ENCODE measurements around the gene ILK. TPM values are rescaled to one million over a fixed set of nuclear protein-coding genes. Genes with fewer than 3 reads are reported as not detected.

ILK gene
- total and polyA plus RNA-seq, 7 donors = 68.3 to 173 (median 90.3) TPM

GRCh38 chr11:6584528-6584927, 19.0 kb upstream of the ILK start:
- Histone ChIP-seq H3K27ac (no peak overlapping the region), H3K27me3 (ENCODE audit: insufficient read depth in 3 of 3, low read length in 2 of 3) (no peaks in the 10 kb centered on the region), H3K9me3 (peaks cover 15% of the 10 kb centered on the region), H3K36me3 (ENCODE audit: insufficient read depth in 1 of 2, low read depth in 1 of 2) (peaks cover 0 to 4% of the 10 kb centered on the region in 2 donors), H3K4me3 (no peak overlapping the region), H3K4me1 (peaks cover 6% of the 10 kb centered on the region)
- no peak for ATAC-seq
- TF ChIP-seq, protein P1, sequence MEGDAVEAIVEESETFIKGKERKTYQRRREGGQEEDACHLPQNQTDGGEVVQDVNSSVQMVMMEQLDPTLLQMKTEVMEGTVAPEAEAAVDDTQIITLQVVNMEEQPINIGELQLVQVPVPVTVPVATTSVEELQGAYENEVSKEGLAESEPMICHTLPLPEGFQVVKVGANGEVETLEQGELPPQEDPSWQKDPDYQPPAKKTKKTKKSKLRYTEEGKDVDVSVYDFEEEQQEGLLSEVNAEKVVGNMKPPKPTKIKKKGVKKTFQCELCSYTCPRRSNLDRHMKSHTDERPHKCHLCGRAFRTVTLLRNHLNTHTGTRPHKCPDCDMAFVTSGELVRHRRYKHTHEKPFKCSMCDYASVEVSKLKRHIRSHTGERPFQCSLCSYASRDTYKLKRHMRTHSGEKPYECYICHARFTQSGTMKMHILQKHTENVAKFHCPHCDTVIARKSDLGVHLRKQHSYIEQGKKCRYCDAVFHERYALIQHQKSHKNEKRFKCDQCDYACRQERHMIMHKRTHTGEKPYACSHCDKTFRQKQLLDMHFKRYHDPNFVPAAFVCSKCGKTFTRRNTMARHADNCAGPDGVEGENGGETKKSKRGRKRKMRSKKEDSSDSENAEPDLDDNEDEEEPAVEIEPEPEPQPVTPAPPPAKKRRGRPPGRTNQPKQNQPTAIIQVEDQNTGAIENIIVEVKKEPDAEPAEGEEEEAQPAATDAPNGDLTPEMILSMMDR (IDR thresholded peaks at IDR 0.05) = no peak
- intact Hi-C loops (cut with DNase I) = no loop called here
- WGBS, 3 donors = 93 to 99% (median 95%) methylated on average over 4 of the region's 4 CpGs
- no peak for DNase-seq

DNA sequence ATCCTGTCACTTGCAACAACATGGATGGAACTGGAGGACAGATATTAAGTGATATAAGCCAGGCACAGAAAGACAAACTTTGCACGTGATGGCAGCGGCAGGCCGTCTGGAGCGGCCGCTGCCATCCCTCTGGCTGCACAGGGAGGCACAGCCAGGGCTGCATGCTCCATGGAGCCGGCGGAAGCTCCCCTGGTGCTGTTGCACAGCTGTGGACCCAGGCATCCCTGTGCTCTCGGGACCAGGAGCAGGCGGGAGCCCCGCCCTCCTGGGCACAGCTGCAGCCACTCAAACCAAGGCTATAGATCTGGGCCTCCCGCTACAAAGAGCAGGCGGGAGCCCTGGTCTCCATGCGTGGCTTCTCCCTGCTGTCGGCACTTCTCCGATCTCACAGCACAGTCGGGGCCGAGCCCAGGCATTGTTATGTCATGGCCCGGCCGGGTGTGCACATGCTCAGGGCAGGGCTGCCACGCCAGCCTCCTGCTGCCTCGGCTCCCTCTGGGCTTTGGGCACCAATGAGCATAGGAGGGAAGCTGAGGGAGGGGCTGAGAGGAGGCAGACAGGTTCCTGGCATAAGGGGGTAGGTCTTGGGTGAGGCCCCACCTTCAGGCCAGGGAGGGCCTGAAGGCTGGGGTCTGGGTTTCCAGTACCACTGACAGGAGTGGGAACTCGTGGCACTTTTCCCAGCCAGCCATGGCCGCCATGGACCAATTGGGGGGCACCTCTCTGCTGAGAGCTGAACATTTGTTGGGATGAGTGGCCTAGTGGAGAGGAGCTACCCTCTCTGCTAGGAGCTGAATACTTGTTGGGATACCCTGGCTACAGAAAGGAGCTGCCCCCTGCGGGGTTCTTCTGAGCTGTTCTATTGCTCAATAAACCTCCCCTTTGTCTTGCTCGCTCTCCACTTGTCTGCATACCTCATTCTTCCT, 16.9 kb upstream of the ILK start:
- Histone ChIP-seq H3K36me3 (ENCODE audit: insufficient read depth in 1 of 2, low read depth in 1 of 2) (peaks cover 1 to 16% of the 10 kb centered on the region in 2 donors), H3K9me3 (peaks cover 15% of the 10 kb centered on the region), H3K27ac (no peak overlapping the region), H3K27me3 (ENCODE audit: insufficient read depth in 3 of 3, low read length in 2 of 3) (no peaks in the 10 kb centered on the region), H3K4me3 (no peak overlapping the region), H3K4me1 (peaks cover 6% of the 10 kb centered on the region)
- no peak for DNase-seq
- TF ChIP-seq, protein P1 (IDR thresholded peaks at IDR 0.05) = no peak
- 80 to 93% (median 81%) methylated on average over 25 of the region's 25 CpGs for WGBS, 3 donors
- intact Hi-C loops (cut with DNase I) = no loop called here
- peak; percentile 32 to 50 (median 40) for ATAC-seq

GRCh38 chr11:6587360-6587953, 16.1 kb upstream of the ILK start:
- peaks cover 15% of the 10 kb centered on the region for H3K9me3 ChIP-seq
- TF ChIP-seq, protein P1 (IDR thresholded peaks at IDR 0.05) = no peak
- no peak overlapping the region for H3K4me3 ChIP-seq
- intact Hi-C loops (cut with DNase I) = no loop called here
- H3K27me3 ChIP-seq (ENCODE audit: insufficient read depth in 3 of 3, low read length in 2 of 3) = no peaks in the 10 kb centered on the region
- H3K27ac ChIP-seq = peak overlapping the region; percentile 37
- peaks cover 7 to 23% of the 10 kb centered on the region in 2 donors for H3K36me3 ChIP-seq (ENCODE audit: insufficient read depth in 1 of 2, low read depth in 1 of 2)
- DNase-seq (no peak), ATAC-seq (peak; percentile 88 to 93 (median 92))
- peaks cover 6% of the 10 kb centered on the region for H3K4me1 ChIP-seq
- WGBS, 3 donors = 55 to 58% (median 57%) methylated on average over 11 of the region's 11 CpGs

- Histone ChIP-seq H3K27ac (peak overlapping the region; percentile 37), H3K9me3 (peaks cover 15% of the 10 kb centered on the region), H3K27me3 (ENCODE audit: insufficient read depth in 3 of 3, low read length in 2 of 3) (no peaks in the 10 kb centered on the region), H3K4me1 (peaks cover 6% of the 10 kb centered on the region), H3K4me3 (no peak overlapping the region), H3K36me3 (ENCODE audit: insufficient read depth in 1 of 2, low read depth in 1 of 2) (peaks cover 7 to 28% of the 10 kb centered on the region in 2 donors)
- intact Hi-C loops (cut with DNase I) = no loop called here
- 88 to 95% (median 90%) methylated on average over 1 of the region's 1 CpG for WGBS, 3 donors
- TF ChIP-seq, protein P1 (IDR thresholded peaks at IDR 0.05) = no peak
- ATAC-seq = peak in 1 of 4 donors; percentile 20
- no peak for DNase-seq
Measured at GRCh38 chr11:6588018-6588417, 15.6 kb upstream of the ILK start.
